ENCODE data around the gene MYO5B. TPM values are rescaled to one million over a fixed set of nuclear protein-coding genes. Genes with fewer than 3 reads are reported as not detected.

Gene MYO5B
- total and polyA plus RNA-seq, 10 of the 15 experiments (the other 5 are each of a cell fraction or from before 2014, with no cell fraction given): 2.5 to 4.5 (median 3.3) TPM

GRCh38 chr18:50144540-50144939 lies 50.4 kb downstream of the MYO5B start:
- no peak overlapping the region for H3K4me3 ChIP-seq
- no peaks in the 10 kb centered on the region for H4K20me1 ChIP-seq (ENCODE audit: control insufficient read depth, insufficient read depth)
- ChIA-PET RAD21 (ENCODE audit: unreplicated experiment) (interaction anchor here (1.0 kb wide), 1 partner anchor 41 kb away, joined by 4 read pairs; no protein-coding TSS in a partner anchor), CTCF (interaction anchor here (0.7 to 1.2 kb wide), 2 partner anchors 47 to 269 kb away, joined by 3 read pairs; no protein-coding TSS in a partner anchor), POLR2A (interaction anchor here (1.2 kb wide), 1 partner anchor 13 kb away, joined by 3 read pairs; no protein-coding TSS in a partner anchor), SMC1A (ENCODE audit: uncharacterized antibody, unreplicated experiment) (interaction anchor here (0.7 to 5.6 kb wide), 4 partner anchors 13 to 643 kb away, joined by 3 to 45 read pairs (median 3); no protein-coding TSS in a partner anchor)
- no peak overlapping the region for H2AFZ ChIP-seq (ENCODE audit: control insufficient read depth, low read depth, low read length)
- no peaks in the 10 kb centered on the region for H3K27me3 ChIP-seq (replicated peaks in 1 of 2; ENCODE audit: control insufficient read depth in 2 of 2, insufficient read depth in 2 of 2, low read length in 1 of 2)
- no peak overlapping the region for H3K4me2 ChIP-seq (ENCODE audit: control insufficient read depth, insufficient read depth)
- no TSS peak for BruUV-seq (replicated peaks)
- FAIRE-seq (no peak), ATAC-seq (no peak), DNase-seq (ENCODE audit: low read depth, low spot score) (no peak)
- in situ Hi-C loops (cut with MboI) (no loop called here), intact Hi-C loops (cut with micrococcal nuclease; ENCODE audit: unreplicated experiment) (no loop called here)
- H3K79me2 ChIP-seq (ENCODE audit: control insufficient read depth, insufficient read depth, low read length): no peaks in the 10 kb centered on the region
- H3K9me3 ChIP-seq (replicated peaks; ENCODE audit: control insufficient read depth, insufficient read depth, low read length): no peaks in the 10 kb centered on the region
- no peak overlapping the region for H3K9ac ChIP-seq (ENCODE audit: control insufficient read depth, insufficient read depth, low read length)
- no peaks in the 10 kb centered on the region for H3K36me3 ChIP-seq (ENCODE audit: control insufficient read depth in 2 of 2, insufficient read depth in 2 of 2, low read length in 1 of 2)
- H3K4me1 ChIP-seq (ENCODE audit: control insufficient read depth, insufficient read depth, low read length): no peaks in the 10 kb centered on the region
- H3K27ac ChIP-seq (ENCODE audit: control insufficient read depth, insufficient read depth): no peak overlapping the region
- TF ChIP-seq PKNOX1 (IDR thresholded peaks at IDR 0.05) (no peak), E4F1 (IDR thresholded peaks at IDR 0.05; ENCODE audit: borderline replicate concordance, partially characterized antibody) (no peak), PML (IDR thresholded peaks at IDR 0.05; ENCODE audit: low read length) (no peak), PRDM15 (CRISPR knock-in tag; IDR thresholded peaks at IDR 0.05) (no peak), FOXM1 (IDR thresholded peaks at IDR 0.05; ENCODE audit: low read depth, low read length) (no peak), BACH1 (IDR thresholded peaks at IDR 0.05; ENCODE audit: borderline replicate concordance) (no peak), PAX5 (IDR thresholded peaks at IDR 0.05; ENCODE audit: borderline replicate concordance, low read depth, low read length) (no peak), EP300 (IDR thresholded peaks at IDR 0.05; ENCODE audit: borderline replicate concordance in 1 of 2, control insufficient read depth in 1 of 2, low read depth in 2 of 2, low read length in 2 of 2) (no peak), BCL3 (IDR thresholded peaks at IDR 0.05; ENCODE audit: borderline replicate concordance, insufficient read depth, low read depth, low read length, poor library complexity, severe bottlenecking) (no peak), BHLHE40 (IDR thresholded peaks at IDR 0.05; ENCODE audit: borderline replicate concordance in 1 of 2, low read depth in 2 of 2, low read length in 1 of 2) (no peak), SPI1 (IDR thresholded peaks at IDR 0.05; ENCODE audit: borderline replicate concordance, insufficient read depth, low read depth, low read length) (no peak), CHD1 (IDR thresholded peaks at IDR 0.05; ENCODE audit: low read depth, low read length) (no peak), KDM1A (IDR thresholded peaks at IDR 0.05; ENCODE audit: borderline replicate concordance) (no peak), HDAC2 (IDR thresholded peaks at IDR 0.05) (no peak)
